Measurements from ENCODE around the gene GLB1L3. TPM values are rescaled to one million over a fixed set of nuclear protein-coding genes. Genes with fewer than 3 reads are reported as not detected.

GLB1L3 gene
- total RNA-seq, 1 donor from 2014 or later: not detected

- no peak overlapping the region for H2AFZ ChIP-seq (replicated peaks)
- DNase-seq (ENCODE audit: low spot score): no peak
- no peaks in the 10 kb centered on the region for H3F3A ChIP-seq (ENCODE audit: low read depth)
- H4K20me1 ChIP-seq (ENCODE audit: low read depth): no peaks in the 10 kb centered on the region
- no peak overlapping the region for H3K4me3 ChIP-seq
- no peaks in the 10 kb centered on the region for H3K27me3 Mint-ChIP-seq (ENCODE audit: insufficient read depth, low read depth)
- no peaks in the 10 kb centered on the region for H3K4me1 Mint-ChIP-seq
- no peaks in the 10 kb centered on the region for H3K4me1 ChIP-seq
- TF ChIP-seq CTCF (IDR thresholded peaks at IDR 0.05) (no peak), EZH2phosphoT487 (IDR thresholded peaks at IDR 0.05) (no peak), EZH2 (IDR thresholded peaks at IDR 0.05) (no peak)
- no peaks in the 10 kb centered on the region for H3K79me2 ChIP-seq (ENCODE audit: low read depth)
- no peaks in the 10 kb centered on the region for H3K27me3 ChIP-seq
- no peak overlapping the region for H3K9ac ChIP-seq
- H3K27ac Mint-ChIP-seq: no peak overlapping the region
- no peak overlapping the region for H3K4me3 Mint-ChIP-seq
- H3K36me3 ChIP-seq: no peaks in the 10 kb centered on the region
- H3K9me3 Mint-ChIP-seq: peaks cover 6% of the 10 kb centered on the region
- peaks cover 15% of the 10 kb centered on the region for H3K36me3 Mint-ChIP-seq
- H3K9me3 ChIP-seq (ENCODE audit: low read depth): no peaks in the 10 kb centered on the region
- H3K27ac ChIP-seq: no peak overlapping the region
- H3K4me2 ChIP-seq: no peak overlapping the region
Observed at GRCh38 chr11:134352111-134352510, 75.9 kb downstream of the GLB1L3 start.

- Mint-ChIP-seq H3K4me3 (no peak overlapping the region), H3K27me3 (ENCODE audit: insufficient read depth, low read depth) (peaks cover 3% of the 10 kb centered on the region), H3K4me1 (peaks cover 3% of the 10 kb centered on the region), H3K9me3 (peaks cover 6% of the 10 kb centered on the region), H3K27ac (no peak overlapping the region), H3K36me3 (peaks cover 8% of the 10 kb centered on the region)
- DNase-seq (ENCODE audit: low spot score): no peak
- Histone ChIP-seq H3K36me3 (no peaks in the 10 kb centered on the region), H3K4me1 (no peaks in the 10 kb centered on the region), H3F3A (ENCODE audit: low read depth) (no peaks in the 10 kb centered on the region), H2AFZ (replicated peaks) (no peak overlapping the region), H3K9ac (no peak overlapping the region), H3K9me3 (ENCODE audit: low read depth) (no peaks in the 10 kb centered on the region), H4K20me1 (ENCODE audit: low read depth) (no peaks in the 10 kb centered on the region), H3K27ac (no peak overlapping the region), H3K4me2 (no peak overlapping the region), H3K27me3 (peaks cover 4% of the 10 kb centered on the region), H3K79me2 (ENCODE audit: low read depth) (no peaks in the 10 kb centered on the region), H3K4me3 (no peak overlapping the region)
- TF ChIP-seq CTCF (IDR thresholded peaks at IDR 0.05): no peak
Observed at GRCh38 chr11:134355136-134355535, 79.0 kb downstream of the GLB1L3 start.

- H3K27me3 Mint-ChIP-seq (ENCODE audit: insufficient read depth, low read depth): peaks cover 4% of the 10 kb centered on the region
- no peak overlapping the region for H3K27ac ChIP-seq
- H3K79me2 ChIP-seq (ENCODE audit: low read depth): no peaks in the 10 kb centered on the region
- H3K36me3 ChIP-seq: no peaks in the 10 kb centered on the region
- peaks cover 4% of the 10 kb centered on the region for H3K27me3 ChIP-seq
- H4K20me1 ChIP-seq (ENCODE audit: low read depth): no peaks in the 10 kb centered on the region
- no peak overlapping the region for H3K4me2 ChIP-seq
- H3K27ac Mint-ChIP-seq: no peak overlapping the region
- no peak overlapping the region for H3K4me3 Mint-ChIP-seq
- peaks cover 6% of the 10 kb centered on the region for H3K9me3 Mint-ChIP-seq
- no peak overlapping the region for H2AFZ ChIP-seq (replicated peaks)
- H3K4me3 ChIP-seq: no peak overlapping the region
- no peak overlapping the region for H3K9ac ChIP-seq
- TF ChIP-seq EZH2phosphoT487 (IDR thresholded peaks at IDR 0.05) (no peak), EZH2 (IDR thresholded peaks at IDR 0.05) (no peak), CTCF (IDR thresholded peaks at IDR 0.05) (no peak)
- no peaks in the 10 kb centered on the region for H3F3A ChIP-seq (ENCODE audit: low read depth)
- H3K36me3 Mint-ChIP-seq: peaks cover 3% of the 10 kb centered on the region
- no peaks in the 10 kb centered on the region for H3K9me3 ChIP-seq (ENCODE audit: low read depth)
- no peak for DNase-seq (ENCODE audit: low spot score)
- H3K4me1 Mint-ChIP-seq: peaks cover 4% of the 10 kb centered on the region
- H3K4me1 ChIP-seq: no peaks in the 10 kb centered on the region
Observed at GRCh38 chr11:134355656-134356055, 79.5 kb downstream of the GLB1L3 start.

All from neural progenitor cell (in vitro differentiated cells).